C4-2B (cell line): ENCODE results near the gene NLE1.

Source experiments
- CTCF ChIP-seq: fragments of 450-650 bp; conservative IDR thresholded peaks from 2 replicates; pipeline ENCODE4 v1.5.1; 2017; ENCODE audit warnings: mild to moderate bottlenecking
- ZFX ChIP-seq: fragments of 450-650 bp; IDR thresholded peaks from 2 replicates; pipeline ENCODE4 v1.6.1; 2017

GRCh38 chr17:35094902-35095301, 47.2 kb downstream of the NLE1 start:
- TF ChIP-seq CTCF (no peak), ZFX (no peak)
